HL-60/S4 treated with phorbol 12-myristate 13-acetate at 8.2 ng/mL for 4 days and 3 days (cell line): ENCODE measurements around the gene CFL1.

Experiments used
- in situ Hi-C: fragments of 300-500 bp; cut with MboI; formaldehyde crosslinking; loops from 2 replicates; pipeline ENCODE4 v1.15.0; 2022; ENCODE audit warnings: low sequenced_read_pairs

Gene CFL1

DNA sequence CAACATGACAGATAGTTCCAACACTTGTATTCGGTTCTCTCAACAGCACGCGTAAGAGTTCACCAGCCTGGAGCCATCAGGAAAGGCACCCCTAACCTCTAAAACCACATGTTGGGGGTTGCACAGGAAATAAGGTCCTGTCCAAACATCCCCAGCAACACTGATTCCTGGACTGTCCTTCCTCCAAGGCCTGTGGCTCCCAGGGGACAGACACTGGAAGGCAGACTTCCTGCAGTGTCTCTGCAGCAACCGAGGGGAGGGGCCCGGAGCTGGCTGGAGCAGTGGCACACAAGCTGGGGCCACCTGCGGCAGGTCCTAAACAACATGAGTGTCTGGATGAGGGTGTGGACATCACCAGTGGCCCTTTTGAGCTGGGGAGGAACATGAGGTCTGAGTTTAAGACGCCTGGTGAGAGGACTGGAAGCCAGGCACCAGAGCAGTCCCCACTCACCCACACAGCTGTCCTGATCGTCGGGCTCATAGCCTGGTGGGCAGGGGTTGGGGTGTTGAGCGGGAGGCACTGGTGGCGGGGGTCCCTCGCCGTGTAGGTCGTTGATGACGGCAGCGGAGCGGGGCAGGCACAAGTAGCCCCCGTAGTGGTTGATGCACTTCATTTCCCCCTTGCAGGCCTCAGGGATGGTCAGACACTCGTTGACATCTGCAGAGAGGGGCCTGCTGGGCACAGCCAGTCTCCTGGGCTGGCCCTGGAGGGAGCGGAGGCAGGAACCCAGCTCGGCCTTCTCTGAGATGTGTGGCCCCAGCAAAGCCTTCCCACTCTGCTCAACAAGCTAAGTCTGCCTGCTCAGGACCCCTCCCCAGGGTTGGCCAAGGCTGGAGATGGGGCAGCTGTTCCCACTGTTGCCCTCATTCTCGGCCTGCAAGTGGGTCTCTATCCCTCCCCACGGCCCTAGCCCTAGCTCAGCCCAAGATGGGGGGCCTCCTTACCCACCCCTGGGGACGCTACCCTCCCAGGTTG is 13.0 kb upstream of the CFL1 start:
- in situ Hi-C loops = no loop called here

- in situ Hi-C loops = no loop called here
These were observed 12.3 kb upstream of the CFL1 start for GRCh38 chr11:65870307-65870658.

- in situ Hi-C loops = no loop called here
These were observed 11.8 kb upstream of the CFL1 start for GRCh38 chr11:65869643-65870306.

- in situ Hi-C loops = no loop called here
These were observed 10.9 kb upstream of the CFL1 start for GRCh38 chr11:65868907-65869306.

DNA sequence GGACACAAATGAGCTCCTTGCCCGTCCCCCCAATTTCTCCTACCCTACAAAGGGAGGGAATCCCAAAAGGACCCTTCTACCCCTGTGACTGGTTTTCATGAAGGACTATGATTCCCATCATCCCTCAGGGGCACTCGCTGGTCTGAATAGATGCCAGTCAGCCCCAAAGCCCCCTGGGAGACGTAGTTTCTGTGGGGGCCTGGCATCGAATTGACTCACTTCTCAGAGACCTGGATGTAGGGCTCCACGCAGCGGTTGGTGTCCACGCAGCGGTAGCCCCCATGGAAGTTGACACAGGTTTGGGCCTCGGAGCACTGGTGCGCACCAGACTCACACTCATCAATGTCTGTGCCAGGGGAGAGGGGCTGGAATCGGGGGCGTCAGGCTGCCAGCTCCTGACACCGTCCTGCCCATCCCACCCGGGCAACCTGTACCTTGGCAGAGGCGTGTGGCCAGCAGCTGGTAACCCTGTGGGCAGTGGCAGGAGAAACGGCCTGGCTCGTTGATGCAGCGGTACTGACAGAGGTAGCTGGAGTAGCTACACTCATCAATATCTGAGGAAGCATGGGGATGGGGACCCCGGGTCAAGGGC is 10.2 kb upstream of the CFL1 start:
- in situ Hi-C loops = no loop called here

DNA sequence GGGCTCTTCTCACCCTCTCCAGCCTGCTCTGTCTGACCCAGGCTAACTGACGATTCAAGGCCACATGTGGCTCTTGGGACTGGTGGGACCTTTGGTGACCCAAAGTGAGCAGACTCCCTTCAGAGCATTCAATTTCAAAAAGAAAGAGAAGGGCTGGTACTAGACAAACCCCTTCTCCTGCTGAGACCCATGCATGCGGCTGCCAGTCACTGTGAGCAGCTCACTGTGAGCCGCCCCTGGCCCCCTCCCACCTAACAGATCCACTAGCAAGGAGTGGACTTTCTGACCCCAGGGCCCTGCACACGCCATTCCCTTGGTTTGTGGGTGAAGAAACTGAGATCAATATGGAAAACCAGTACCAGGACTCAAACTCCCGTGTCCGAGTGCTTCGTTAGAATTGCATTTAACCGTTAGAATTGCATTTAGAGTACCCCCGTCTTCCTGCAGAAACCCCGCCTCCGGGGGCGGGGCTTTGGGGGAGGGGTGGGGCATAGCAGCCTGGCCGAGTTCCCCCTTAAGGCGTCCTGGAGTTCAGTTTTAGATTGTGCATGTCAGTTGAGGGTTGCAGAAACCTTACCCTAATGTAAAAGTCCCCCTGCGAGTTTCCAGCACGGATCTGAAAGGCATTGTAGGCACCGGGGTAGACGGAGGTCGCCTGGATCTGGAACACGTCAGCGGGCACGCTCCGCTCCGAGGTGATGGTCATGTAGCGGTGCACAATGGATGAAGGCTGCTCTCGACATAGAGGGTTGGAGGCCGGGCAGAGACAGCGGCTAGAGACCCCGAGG is 9.5 kb upstream of the CFL1 start:
- in situ Hi-C loops = no loop called here

DNA sequence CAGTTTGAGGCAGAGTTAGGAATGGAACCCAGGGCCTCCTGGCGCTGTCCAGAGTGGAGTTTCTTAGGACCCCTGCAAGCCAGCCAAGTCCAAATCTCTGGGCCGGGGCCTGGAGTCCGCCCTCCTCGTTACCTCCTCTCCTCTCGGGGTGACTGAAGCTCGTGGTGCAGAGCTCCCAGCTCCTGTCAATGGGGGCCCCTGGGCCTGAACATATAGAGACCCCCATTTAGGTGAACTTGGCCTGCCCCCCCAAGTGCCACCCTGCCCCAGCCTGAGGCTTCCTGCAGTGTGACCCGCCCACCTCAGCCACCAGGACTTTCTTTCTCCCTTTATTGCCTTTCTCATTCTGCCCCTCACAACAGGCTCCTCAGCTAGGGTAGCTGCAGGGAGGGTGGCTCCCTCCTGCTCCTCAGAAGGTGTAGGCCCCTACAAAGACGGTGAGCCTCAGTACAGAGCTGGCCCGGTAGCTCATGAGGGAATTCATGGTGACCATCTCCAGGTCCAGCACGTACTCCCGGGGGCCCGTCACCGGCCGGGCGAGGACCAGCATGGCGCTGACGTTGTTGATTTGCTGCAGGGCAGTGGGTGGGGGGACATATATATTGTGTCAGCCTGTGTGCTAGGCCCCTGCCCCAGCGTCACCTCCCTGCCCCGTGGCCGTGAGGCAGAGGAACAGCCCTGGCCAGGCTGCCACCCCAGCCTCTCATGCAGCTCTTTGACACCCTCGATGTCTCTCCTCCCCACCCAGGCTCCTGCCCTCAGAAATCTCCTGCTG is 8.7 kb upstream of the CFL1 start:
- in situ Hi-C loops = no loop called here

DNA sequence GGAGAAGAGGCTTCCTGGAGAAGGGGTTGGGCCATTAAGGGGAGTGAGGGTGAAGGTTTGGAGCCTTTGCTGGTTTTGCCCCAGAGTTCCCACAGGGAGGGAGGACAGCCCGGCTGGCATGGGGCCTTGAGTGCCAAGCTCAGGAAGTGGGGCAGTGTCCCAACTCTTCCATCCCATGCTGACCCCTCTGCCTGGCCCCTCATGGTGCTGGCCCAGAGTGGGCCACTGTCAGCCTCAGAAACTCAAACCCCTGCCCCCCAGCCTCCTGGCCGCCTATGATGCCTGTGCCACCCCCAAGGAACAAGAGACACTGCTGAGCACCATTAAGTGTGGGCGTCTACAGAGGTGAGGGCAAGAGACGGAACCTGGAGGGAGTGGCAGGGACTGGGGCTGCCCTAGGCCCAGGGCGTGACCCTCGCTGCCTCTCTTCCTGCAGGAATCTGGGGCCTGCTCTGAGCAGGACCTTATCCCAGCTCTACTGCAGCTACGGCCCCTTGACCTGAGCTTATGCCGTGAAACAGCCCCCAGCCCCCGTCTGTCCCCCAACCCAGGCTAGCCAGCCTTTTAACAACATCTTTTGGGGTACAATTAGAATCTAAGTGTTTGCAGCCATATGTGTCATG is 7.7 kb upstream of the CFL1 start:
- in situ Hi-C loops = no loop called here

GRCh38 chr11:65864706-65865471 is 6.9 kb upstream of the CFL1 start:
- in situ Hi-C loops = no loop called here

DNA sequence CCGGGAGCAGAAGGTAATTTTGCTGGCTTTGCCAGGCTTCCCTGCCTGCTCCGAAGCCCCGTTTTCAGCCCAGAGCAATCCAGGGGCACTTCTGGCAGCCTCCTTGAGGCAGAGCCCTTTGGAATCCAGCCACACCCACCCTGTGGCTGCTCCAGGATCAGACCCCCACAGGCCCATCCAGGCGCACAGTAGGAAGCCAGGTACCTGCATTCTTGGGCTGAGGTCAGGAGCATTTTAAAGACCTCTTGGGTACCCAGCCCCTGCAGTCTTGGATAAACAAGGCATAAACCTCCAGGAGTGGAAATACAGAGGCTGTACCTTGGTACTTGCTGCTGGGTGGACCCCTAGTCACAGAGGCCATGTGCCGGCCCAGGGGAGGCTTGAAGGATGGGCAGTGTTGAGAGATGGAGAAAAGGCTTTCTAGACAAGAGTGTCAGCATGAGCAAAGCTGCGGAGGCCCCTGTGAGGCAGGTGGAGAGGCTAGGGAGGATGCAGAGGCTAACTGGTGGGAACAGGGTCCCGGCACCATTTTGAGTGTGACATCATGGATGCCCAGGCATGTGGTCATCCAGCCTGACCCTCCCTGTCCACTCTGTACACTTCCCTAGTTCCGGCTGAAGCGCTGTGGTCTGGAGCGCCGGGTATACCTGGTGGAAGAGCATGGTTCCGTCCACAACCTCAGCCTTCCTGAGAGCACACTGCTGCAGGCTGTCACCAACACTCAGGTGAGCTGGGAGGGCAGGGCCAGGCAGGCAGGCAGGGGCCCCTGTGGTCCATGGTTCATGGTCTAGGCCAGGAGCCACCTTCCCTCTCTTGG is 6.1 kb upstream of the CFL1 start:
- in situ Hi-C loops = no loop called here

- in situ Hi-C loops = no loop called here
These were observed 5.2 kb upstream of the CFL1 start for GRCh38 chr11:65862941-65863888.

GRCh38 chr11:65862191-65862735 is 4.3 kb upstream of the CFL1 start:
- in situ Hi-C loops = no loop called here

DNA sequence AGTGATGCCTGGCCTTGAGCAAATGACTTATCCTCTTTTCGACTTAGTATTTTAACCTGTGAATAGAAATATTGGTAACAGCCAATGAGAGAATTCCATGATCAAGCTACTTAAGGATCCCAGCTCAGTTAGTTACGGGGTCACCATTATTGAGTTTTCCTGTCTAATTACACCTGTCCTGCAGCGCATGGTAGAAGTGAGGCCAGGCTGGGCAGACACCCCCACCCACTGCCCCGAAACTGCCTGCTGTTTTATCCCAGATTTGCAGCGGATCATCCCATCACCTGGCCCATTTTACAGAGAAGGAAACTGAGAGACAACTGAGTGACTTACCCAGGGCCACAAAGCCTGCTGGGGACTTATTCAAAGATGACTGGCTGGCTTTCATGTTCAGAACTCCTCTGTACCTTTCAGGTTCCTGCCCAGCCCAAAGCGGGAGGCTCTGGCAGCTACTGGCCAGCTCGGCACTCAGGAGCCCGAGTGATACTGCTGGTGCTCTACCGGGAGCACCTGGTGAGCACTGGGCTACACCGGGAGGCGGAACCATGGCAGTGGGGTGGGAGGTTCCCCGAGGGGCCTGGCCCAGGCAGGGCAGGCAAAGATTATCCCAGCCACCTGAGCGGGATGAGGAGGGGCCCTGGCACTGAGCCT is 3.7 kb upstream of the CFL1 start:
- in situ Hi-C loops = no loop called here

GRCh38 chr11:65861165-65861505 is 3.2 kb upstream of the CFL1 start:
- in situ Hi-C loops = no loop called here

GRCh38 chr11:65860278-65861164 is 2.5 kb upstream of the CFL1 start, which contains the start of gene MUS81:
TSS of gene MUS81 (plus strand) at chr11:65860433. CDS start at chr11:65860754, 321 bp downstream.
- in situ Hi-C loops = no loop called here
